ENCODE results near the gene CDX2. TPM values are rescaled to one million over a fixed set of nuclear protein-coding genes. Genes with fewer than 3 reads are reported as not detected.

CDX2 gene
- total RNA-seq, 1 experiment from 2014 or later, result 5.1 TPM

DNA sequence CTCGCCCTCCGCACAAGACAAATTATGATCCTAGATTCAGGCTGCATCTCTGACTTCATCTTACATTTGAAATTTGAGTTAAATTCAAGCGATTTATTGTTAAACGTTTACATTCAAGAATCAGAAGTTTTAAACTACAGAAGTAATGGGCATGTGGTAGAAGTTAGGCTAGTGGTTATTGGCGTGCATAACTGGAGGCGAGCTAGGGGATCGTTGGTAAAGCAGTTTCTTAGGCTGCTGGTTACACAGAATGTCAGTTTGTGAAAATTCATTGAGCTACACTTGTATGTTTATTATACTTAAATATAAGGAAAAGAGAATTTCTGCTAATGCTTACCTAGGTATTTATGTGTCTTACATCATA lies 733 bp upstream of the CDX2 start:
- ChIA-PET CTCF (interaction anchor here (1.2 kb wide), 1 partner anchor 9 kb away, joined by 3 read pairs; no protein-coding TSS in a partner anchor), POLR2A (interaction anchor here (0.6 kb wide), 1 partner anchor 139 kb away, joined by 5 read pairs; no protein-coding TSS in a partner anchor)
- intact Hi-C loops (cut with micrococcal nuclease; ENCODE audit: unreplicated experiment), result no loop called here
- in situ Hi-C loops (cut with HindIII; ENCODE audit: low pct_unique_long_range_greater_than_20kb, low sequenced_read_pairs), result loop anchor here (25.0 kb wide), 1 partner anchor 133 kb away; no protein-coding TSS in a partner anchor
- no peaks in the 10 kb centered on the region for H3K9me3 ChIP-seq (ENCODE audit: control insufficient read depth, insufficient read depth, low read depth, low read length)
- TF ChIP-seq, protein P1, sequence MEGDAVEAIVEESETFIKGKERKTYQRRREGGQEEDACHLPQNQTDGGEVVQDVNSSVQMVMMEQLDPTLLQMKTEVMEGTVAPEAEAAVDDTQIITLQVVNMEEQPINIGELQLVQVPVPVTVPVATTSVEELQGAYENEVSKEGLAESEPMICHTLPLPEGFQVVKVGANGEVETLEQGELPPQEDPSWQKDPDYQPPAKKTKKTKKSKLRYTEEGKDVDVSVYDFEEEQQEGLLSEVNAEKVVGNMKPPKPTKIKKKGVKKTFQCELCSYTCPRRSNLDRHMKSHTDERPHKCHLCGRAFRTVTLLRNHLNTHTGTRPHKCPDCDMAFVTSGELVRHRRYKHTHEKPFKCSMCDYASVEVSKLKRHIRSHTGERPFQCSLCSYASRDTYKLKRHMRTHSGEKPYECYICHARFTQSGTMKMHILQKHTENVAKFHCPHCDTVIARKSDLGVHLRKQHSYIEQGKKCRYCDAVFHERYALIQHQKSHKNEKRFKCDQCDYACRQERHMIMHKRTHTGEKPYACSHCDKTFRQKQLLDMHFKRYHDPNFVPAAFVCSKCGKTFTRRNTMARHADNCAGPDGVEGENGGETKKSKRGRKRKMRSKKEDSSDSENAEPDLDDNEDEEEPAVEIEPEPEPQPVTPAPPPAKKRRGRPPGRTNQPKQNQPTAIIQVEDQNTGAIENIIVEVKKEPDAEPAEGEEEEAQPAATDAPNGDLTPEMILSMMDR (IDR thresholded peaks at IDR 0.05), result no peak
- TF ChIP-seq, protein P2, sequence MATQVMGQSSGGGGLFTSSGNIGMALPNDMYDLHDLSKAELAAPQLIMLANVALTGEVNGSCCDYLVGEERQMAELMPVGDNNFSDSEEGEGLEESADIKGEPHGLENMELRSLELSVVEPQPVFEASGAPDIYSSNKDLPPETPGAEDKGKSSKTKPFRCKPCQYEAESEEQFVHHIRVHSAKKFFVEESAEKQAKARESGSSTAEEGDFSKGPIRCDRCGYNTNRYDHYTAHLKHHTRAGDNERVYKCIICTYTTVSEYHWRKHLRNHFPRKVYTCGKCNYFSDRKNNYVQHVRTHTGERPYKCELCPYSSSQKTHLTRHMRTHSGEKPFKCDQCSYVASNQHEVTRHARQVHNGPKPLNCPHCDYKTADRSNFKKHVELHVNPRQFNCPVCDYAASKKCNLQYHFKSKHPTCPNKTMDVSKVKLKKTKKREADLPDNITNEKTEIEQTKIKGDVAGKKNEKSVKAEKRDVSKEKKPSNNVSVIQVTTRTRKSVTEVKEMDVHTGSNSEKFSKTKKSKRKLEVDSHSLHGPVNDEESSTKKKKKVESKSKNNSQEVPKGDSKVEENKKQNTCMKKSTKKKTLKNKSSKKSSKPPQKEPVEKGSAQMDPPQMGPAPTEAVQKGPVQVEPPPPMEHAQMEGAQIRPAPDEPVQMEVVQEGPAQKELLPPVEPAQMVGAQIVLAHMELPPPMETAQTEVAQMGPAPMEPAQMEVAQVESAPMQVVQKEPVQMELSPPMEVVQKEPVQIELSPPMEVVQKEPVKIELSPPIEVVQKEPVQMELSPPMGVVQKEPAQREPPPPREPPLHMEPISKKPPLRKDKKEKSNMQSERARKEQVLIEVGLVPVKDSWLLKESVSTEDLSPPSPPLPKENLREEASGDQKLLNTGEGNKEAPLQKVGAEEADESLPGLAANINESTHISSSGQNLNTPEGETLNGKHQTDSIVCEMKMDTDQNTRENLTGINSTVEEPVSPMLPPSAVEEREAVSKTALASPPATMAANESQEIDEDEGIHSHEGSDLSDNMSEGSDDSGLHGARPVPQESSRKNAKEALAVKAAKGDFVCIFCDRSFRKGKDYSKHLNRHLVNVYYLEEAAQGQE (IDR thresholded peaks at IDR 0.05; ENCODE audit: insufficient read depth in 1 of 2, low read depth in 2 of 2, low read length in 1 of 2), result no peak
- TF ChIP-seq POLR2AphosphoS5 (IDR thresholded peaks at IDR 0.05; ENCODE audit: low read depth, low read length), result no peak
- TF ChIP-seq SIN3A (IDR thresholded peaks at IDR 0.05; ENCODE audit: borderline replicate concordance, insufficient read depth, low read depth, low read length), result no peak
- TF ChIP-seq TCF7L2 (IDR thresholded peaks at IDR 0.05; ENCODE audit: low read depth, low read length), result no peak
- no peaks in the 10 kb centered on the region; the same call in 1 of the 2 replicates for H3K36me3 ChIP-seq (ENCODE audit: control insufficient read depth, insufficient read depth, low read length)
- no peak overlapping the region for H3K4me3 ChIP-seq (ENCODE audit: low read depth in 2 of 2, low read length in 2 of 2)
- peaks cover 8% of the 10 kb centered on the region for H3K4me1 ChIP-seq (ENCODE audit: control insufficient read depth, insufficient read depth, low read length)
- ATAC-seq (no peak), DNase-seq (ENCODE audit: low read depth, low spot score) (no peak)
- BruUV-seq (replicated peaks), result no TSS peak
- no peak overlapping the region for H3K27ac ChIP-seq (ENCODE audit: low read length)
- H3K27me3 ChIP-seq (ENCODE audit: control insufficient read depth, insufficient read depth, low read length), result no peaks in the 10 kb centered on the region

DNA sequence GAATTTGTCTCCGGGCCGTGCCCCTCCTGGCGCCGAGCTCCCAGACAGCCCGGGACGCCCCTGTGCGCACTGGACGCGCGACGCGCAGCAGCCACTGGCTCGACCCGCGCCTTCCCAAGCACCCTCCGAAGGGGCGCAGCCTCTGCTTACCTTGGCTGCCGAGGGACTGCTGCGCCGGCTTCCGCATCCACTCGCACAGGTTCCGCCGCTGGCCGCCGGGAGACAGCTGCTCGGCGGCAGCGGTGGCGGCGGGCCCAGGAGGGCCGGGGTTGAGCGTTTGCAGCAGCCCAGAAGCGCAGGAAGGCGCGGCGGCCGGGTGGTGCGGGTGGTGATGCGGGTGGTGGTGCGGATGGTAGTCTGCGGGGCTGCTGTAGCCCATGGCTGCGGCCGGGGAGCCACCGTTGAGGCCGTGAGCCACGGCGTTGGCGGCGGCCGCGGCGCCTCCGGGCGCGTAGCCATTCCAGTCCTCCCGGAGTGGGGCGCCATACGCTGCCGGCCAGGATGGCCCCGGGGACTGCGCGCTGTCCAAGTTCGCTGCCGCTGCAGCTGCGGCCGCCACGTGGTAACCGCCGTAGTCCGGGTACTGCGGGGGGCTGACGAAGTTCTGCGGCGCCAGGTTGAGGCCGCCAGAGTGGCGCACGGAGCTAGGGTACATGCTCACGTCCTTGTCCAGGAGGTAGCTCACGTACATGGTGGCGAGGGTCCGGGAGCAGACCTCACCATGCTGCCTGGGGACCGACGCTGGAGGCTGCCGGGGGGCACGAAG lies 616 bp downstream of the CDX2 start:
- H3K27me3 ChIP-seq (ENCODE audit: control insufficient read depth, insufficient read depth, low read length), result no peaks in the 10 kb centered on the region

More for the DNA sequence above, 616 bp downstream of the CDX2 start:
- Histone ChIP-seq H3K27ac (ENCODE audit: low read length) (0 out of 2 replicates have a peak overlapping the region, but pooled peaks have one; percentile 29), H3K36me3 (ENCODE audit: control insufficient read depth, insufficient read depth, low read length) (no peaks in the 10 kb centered on the region; the same call in 1 of the 2 replicates), H3K9me3 (ENCODE audit: control insufficient read depth, insufficient read depth, low read depth, low read length) (no peaks in the 10 kb centered on the region), H3K4me1 (ENCODE audit: control insufficient read depth, insufficient read depth, low read length) (peaks cover 12% of the 10 kb centered on the region), H3K4me3 (ENCODE audit: low read depth in 2 of 2, low read length in 2 of 2) (peak overlapping the region; percentile 51 to 53)
- ATAC-seq (peak; percentile 54), DNase-seq (ENCODE audit: low read depth, low spot score) (no peak)
- ChIA-PET CTCF (no interaction called here), POLR2A (no interaction called here)
- intact Hi-C loops (cut with micrococcal nuclease; ENCODE audit: unreplicated experiment), result no loop called here
- in situ Hi-C loops (cut with HindIII; ENCODE audit: low pct_unique_long_range_greater_than_20kb, low sequenced_read_pairs), result loop anchor here (25.0 kb wide), 1 partner anchor 131 kb away; no protein-coding TSS in a partner anchor
- TF ChIP-seq, protein P2 (IDR thresholded peaks at IDR 0.05; ENCODE audit: insufficient read depth in 1 of 2, low read depth in 2 of 2, low read length in 1 of 2), result no peak
- TF ChIP-seq TCF7L2 (IDR thresholded peaks at IDR 0.05; ENCODE audit: low read depth, low read length) (no peak), POLR2AphosphoS5 (IDR thresholded peaks at IDR 0.05; ENCODE audit: low read depth, low read length) (no peak), SIN3A (IDR thresholded peaks at IDR 0.05; ENCODE audit: borderline replicate concordance, insufficient read depth, low read depth, low read length) (0 out of 2 replicates have a peak, but pooled peaks have one; percentile 13)
- TF ChIP-seq, protein P1 (IDR thresholded peaks at IDR 0.05), result peak; percentile 51
- BruUV-seq (replicated peaks), result no TSS peak
